GM12865 (cell line): ENCODE measurements around the gene GNPDA2.

ENCODE experiments used
- DNase-seq: peaks from one replicate; pipeline ENCODE4 v3.0.0; 2010; ENCODE audit warnings: low read depth
- H3K4me3 ChIP-seq: 2 replicates; pipeline ENCODE4 v1.5.1; 2011; ENCODE audit warnings: mild to moderate bottlenecking, low read depth, low read length, control low read depth
- TF ChIP-seq, protein P1 (sequence below): IDR thresholded peaks from 2 replicates; pipeline ENCODE4 v1.5.1; 2011; ENCODE audit warnings: low read length, control low read depth, low read depth, inconsistent platforms; ENCODE audit not compliant: insufficient read depth; ENCODE audit errors: missing control alignments

GNPDA2 gene

DNA sequence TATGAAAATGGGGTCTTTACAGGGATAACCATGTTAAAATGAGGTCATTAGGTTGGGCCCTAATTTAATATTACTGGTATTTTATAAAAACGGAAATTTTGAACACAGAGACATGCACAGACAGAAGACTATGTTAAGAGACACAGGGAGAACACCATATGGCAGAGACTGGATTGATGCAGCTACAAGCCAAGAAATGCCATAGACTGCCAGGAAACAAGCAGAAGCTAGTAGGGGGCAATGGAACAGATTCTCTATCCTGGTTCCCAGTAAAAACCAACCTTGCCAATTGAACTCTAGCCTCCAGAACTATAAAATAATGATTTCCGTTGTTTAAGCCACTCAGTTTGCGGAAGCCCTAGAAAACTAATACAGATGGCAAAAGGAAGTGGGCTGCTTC, 54.7 kb downstream of the GNPDA2 start:
- TF ChIP-seq, protein P1, sequence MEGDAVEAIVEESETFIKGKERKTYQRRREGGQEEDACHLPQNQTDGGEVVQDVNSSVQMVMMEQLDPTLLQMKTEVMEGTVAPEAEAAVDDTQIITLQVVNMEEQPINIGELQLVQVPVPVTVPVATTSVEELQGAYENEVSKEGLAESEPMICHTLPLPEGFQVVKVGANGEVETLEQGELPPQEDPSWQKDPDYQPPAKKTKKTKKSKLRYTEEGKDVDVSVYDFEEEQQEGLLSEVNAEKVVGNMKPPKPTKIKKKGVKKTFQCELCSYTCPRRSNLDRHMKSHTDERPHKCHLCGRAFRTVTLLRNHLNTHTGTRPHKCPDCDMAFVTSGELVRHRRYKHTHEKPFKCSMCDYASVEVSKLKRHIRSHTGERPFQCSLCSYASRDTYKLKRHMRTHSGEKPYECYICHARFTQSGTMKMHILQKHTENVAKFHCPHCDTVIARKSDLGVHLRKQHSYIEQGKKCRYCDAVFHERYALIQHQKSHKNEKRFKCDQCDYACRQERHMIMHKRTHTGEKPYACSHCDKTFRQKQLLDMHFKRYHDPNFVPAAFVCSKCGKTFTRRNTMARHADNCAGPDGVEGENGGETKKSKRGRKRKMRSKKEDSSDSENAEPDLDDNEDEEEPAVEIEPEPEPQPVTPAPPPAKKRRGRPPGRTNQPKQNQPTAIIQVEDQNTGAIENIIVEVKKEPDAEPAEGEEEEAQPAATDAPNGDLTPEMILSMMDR: no peak
- H3K4me3 ChIP-seq: no peak overlapping the region
- no peak for DNase-seq

DNA sequence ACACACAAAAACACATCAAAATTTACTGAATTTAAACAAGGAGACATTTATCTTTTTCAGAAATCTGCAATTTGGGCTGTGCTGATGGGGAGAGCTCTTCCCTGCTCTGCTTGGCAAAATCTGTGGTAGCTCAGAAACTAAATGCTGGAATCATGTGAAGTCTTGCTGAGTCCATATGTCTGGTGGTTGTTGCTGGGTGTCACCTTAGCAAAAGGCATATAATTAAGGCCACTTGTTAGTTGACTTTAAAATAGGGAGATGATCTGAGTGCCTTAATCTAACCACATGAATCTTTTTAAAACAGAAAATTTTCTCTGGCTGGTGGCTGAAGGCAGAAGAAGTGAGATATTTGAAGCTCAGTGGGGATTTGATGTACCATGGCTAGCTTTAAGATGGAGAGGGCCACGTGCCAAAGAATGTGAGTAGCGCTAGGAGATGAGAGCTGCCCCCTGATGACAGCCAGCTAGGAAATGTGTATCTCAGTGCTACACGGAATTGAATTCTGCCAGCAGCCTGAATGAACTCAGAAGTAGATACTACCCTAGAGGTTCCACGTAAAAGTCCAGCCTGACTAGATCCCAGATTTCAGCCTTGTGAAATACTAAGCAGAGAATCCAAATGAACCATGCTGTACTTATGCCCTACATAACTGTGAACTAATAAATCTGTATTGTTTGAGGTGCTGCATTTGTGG, 55.7 kb downstream of the GNPDA2 start:
- no peak overlapping the region for H3K4me3 ChIP-seq
- DNase-seq: no peak
- TF ChIP-seq, protein P1: no peak

DNA sequence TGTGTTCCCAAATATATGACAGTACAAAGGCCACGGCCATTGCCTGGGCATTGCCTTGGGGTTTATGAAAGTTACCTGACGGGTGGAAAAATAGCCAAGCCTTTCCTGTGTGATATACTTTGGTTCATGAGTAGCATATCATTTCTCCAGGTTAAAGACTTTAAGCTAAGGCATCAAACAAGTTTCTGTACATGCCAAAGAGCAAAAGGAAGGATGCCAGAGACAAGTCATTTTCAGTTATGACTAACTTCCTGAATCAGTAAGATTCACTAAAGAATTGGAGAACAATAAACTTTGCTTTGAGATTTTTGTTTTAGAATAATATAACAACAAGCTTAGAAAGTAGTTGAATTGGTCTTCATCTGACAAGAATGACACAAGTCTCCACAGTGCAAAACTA, 57.8 kb downstream of the GNPDA2 start:
- TF ChIP-seq, protein P1: no peak
- DNase-seq: no peak
- H3K4me3 ChIP-seq: no peak overlapping the region

GRCh38 chr4:44663539-44664263, 62.7 kb downstream of the GNPDA2 start:
- no peak overlapping the region for H3K4me3 ChIP-seq
- no peak for DNase-seq
- TF ChIP-seq, protein P1: no peak

GRCh38 chr4:44662623-44663005, 63.7 kb downstream of the GNPDA2 start:
- TF ChIP-seq, protein P1: no peak
- H3K4me3 ChIP-seq: no peak overlapping the region
- peak; percentile 29 for DNase-seq

GRCh38 chr4:44661940-44662622, 64.3 kb downstream of the GNPDA2 start:
- TF ChIP-seq, protein P1: no peak

More at GRCh38 chr4:44661940-44662622, 64.3 kb downstream of the GNPDA2 start:
- H3K4me3 ChIP-seq: no peak overlapping the region
- DNase-seq: no peak
